GM12878 (cell line): ENCODE data around the gene DUSP8. TPM values are rescaled to one million over a fixed set of nuclear protein-coding genes. Genes with fewer than 3 reads are reported as not detected.

Experiments used
- ATAC-seq: fragments of 200-7000 bp; cut with Tn5 transposase; 3 replicates; pipeline ENCODE4 v1.9.1; 2020; ENCODE audit warnings: mild to moderate bottlenecking, moderate library complexity
- BruUV-seq: library from RNA; stranded (reverse); fragments of 400-500 nt; replicated peaks from 2 replicates; lab custom pipeline; 2021; lab: Mats Ljungman, UMichigan
- CTCF ChIA-PET: fragments of 300-600 bp; sonication (Branson Sonifier 250); formaldehyde crosslinking; extraction: SDS; loops from one replicate; lab custom pipeline; 2021; ENCODE audit warnings: inconsistent platforms; lab: Yijun Ruan, JAX
- POLR2A ChIA-PET: fragments of 350-600 bp; formaldehyde crosslinking; extraction: SDS; loops from one replicate; lab custom pipeline; 2021; ENCODE audit warnings: inconsistent platforms; lab: Charles Lee
- RAD21 ChIA-PET: fragments of 300-600 bp; sonication (Branson Sonifier 250); formaldehyde crosslinking; loops from one replicate; lab custom pipeline; 2023; ENCODE audit warnings: antibody characterized with exemption; ENCODE audit not compliant: unreplicated experiment; lab: Charles Lee
- SMC1A ChIA-PET: fragments of 300-600 bp; sonication (Branson Sonifier 250); formaldehyde crosslinking; loops from one replicate; lab custom pipeline; 2023; ENCODE audit not compliant: unreplicated experiment, uncharacterized antibody; lab: Charles Lee
- DNase-seq: peaks from one replicate; pipeline ENCODE4 v3.0.0-alpha.2; 2011; ENCODE audit warnings: low read depth, low spot score
- FAIRE-seq: peaks from 3 replicates; lab custom pipeline; 2011; peaks lifted over from hg19 to GRCh38; lab: Jason Lieb, UNC
- H2AFZ ChIP-seq: 2 replicates; pipeline ENCODE4 v1.6.0; 2011; ENCODE audit warnings: low read depth, low read length, control low read depth; ENCODE audit not compliant: control insufficient read depth
- H3K27ac ChIP-seq: 2 replicates; pipeline ENCODE4 v1.5.1; 2011; ENCODE audit warnings: control low read depth; ENCODE audit not compliant: control insufficient read depth, insufficient read depth
- H3K27me3 ChIP-seq, 2 experiments: replicated peaks in 1 of 2; 2 replicates each; pipeline versions ENCODE4 v1.6.0 to v1.6.1; 2011; ENCODE audit warnings: low read length in 1 of 2; ENCODE audit not compliant: control insufficient read depth in 2 of 2, insufficient read depth in 2 of 2
- H3K36me3 ChIP-seq, 2 experiments: 2 replicates each; pipeline ENCODE4 v1.5.1; 2011; ENCODE audit warnings: low read length in 1 of 2; ENCODE audit not compliant: control insufficient read depth in 2 of 2, insufficient read depth in 2 of 2
- H3K4me1 ChIP-seq: 2 replicates; pipeline ENCODE4 v1.6.1; 2011; ENCODE audit warnings: mild to moderate bottlenecking, low read length, moderate library complexity, mixed read lengths; ENCODE audit not compliant: control insufficient read depth, insufficient read depth
- H3K4me2 ChIP-seq: 2 replicates; pipeline ENCODE4 v1.6.0; 2011; ENCODE audit warnings: control low read depth; ENCODE audit not compliant: control insufficient read depth, insufficient read depth
- H3K4me3 ChIP-seq: fragments of 200-600 bp; sonication (generic); 2 replicates; pipeline ENCODE4 v1.5.1; 2016
- H3K79me2 ChIP-seq: 2 replicates; pipeline ENCODE4 v1.6.0; 2011; ENCODE audit warnings: low read length; ENCODE audit not compliant: control insufficient read depth, insufficient read depth
- H3K9ac ChIP-seq: 2 replicates; pipeline ENCODE4 v1.8.0; 2011; ENCODE audit warnings: low read length, control low read depth, mixed read lengths; ENCODE audit not compliant: control insufficient read depth, insufficient read depth
- H3K9me3 ChIP-seq: replicated peaks from 3 replicates; pipeline ENCODE4 v1.5.1; 2011; ENCODE audit warnings: mild to moderate bottlenecking, low read length; ENCODE audit not compliant: control insufficient read depth, insufficient read depth
- H4K20me1 ChIP-seq: 2 replicates; pipeline ENCODE4 v1.6.0; 2011; ENCODE audit not compliant: control insufficient read depth, insufficient read depth
- CTCF ChIP-seq, 3 experiments: IDR thresholded peaks in 2 of 3; conservative IDR thresholded peaks in 1 of 3; 2 replicates each; pipeline ENCODE4 v1.5.1; 2011; ENCODE audit warnings: low read depth in 3 of 3, low read length in 3 of 3, mild to moderate bottlenecking in 3 of 3, control low read depth in 2 of 3, moderate library complexity in 2 of 3, inconsistent platforms in 1 of 3, mixed read lengths in 1 of 3; ENCODE audit not compliant: control insufficient read depth in 2 of 3, insufficient read depth in 1 of 3; ENCODE audit errors: extremely low read depth in 1 of 3
- HDAC6 ChIP-seq: fragments of 200-600 bp; sonication (generic); IDR thresholded peaks from one replicate; pipeline ENCODE4 v1.8.0; 2017; ENCODE audit warnings: antibody characterized with exemption; ENCODE audit not compliant: unreplicated experiment
- PAX5 ChIP-seq: IDR thresholded peaks from 2 replicates; pipeline ENCODE4 v1.6.1; 2011; ENCODE audit warnings: low read depth, low read length, borderline replicate concordance
- WGBS: methylation state at CpG from one replicate; pipeline ENCODE4 v1.1.6; 2016; ENCODE audit warnings: low lambda C conversion rate; ENCODE audit not compliant: insufficient replicate concordance, insufficient coverage; ENCODE audit errors: missing lambda C conversion rate; 5-methylcytosine and 5-hydroxymethylcytosine counted together
- in situ Hi-C: fragments of 300-500 bp; cut with MboI; formaldehyde crosslinking; loops from 9 replicates; pipeline ENCODE4 v1.14.3; 2018; ENCODE audit warnings: mixed read lengths
- intact Hi-C: fragments of 100-400 bp; cut with micrococcal nuclease; formaldehyde crosslinking; loops from one replicate; pipeline ENCODE4 v1.14.2; 2022; ENCODE audit not compliant: unreplicated experiment
- polyA plus RNA-seq, 11 experiments: library from polyadenylated mRNA; depleted of rRNA in 4 of 11; unstranded in 6 of 11; stranded (reverse) in 5 of 11; fragments of >200 nt; fragmentation: Nextera tagmentation in 4 of 11; fragmentation: Illumina TruSeq in 1 of 11; extraction: Ambion mirVana in 4 of 11; extraction: Trizol in 1 of 11; gene quantifications; 1 replicate in 1 of 11; 2 replicates in 10 of 11; pipeline versions ENCODE4 v1.2.1 to v1.2.3, GENCODE V29; 2011 to 2016; ENCODE audit warnings: inconsistent platforms in 2 of 11, missing spikeins in 2 of 11, low read depth in 1 of 11
- total RNA-seq, 4 experiments: library from RNA; depleted of rRNA in 3 of 4; stranded (reverse); fragments of >200 nt in 3 of 4; fragmentation: Illumina TruSeq in 1 of 4; extraction: Trizol in 1 of 4; gene quantifications; 2 replicates each; pipeline versions ENCODE4 v1.2.1 to v1.2.3, GENCODE V29; 2013 to 2021

Gene DUSP8
- total and polyA plus RNA-seq, 10 of the 15 experiments (the other 5 are each of a cell fraction or from before 2014, with no cell fraction given), result 0.04 to 1.7 (median 0.26) TPM; not detected in 6

GRCh38 chr11:1549338-1550330 is 22.4 kb downstream of the DUSP8 start:
- Histone ChIP-seq H3K4me2 (no peak overlapping the region), H3K9ac (no peak overlapping the region), H4K20me1 (no peaks in the 10 kb centered on the region), H3K27me3 (peaks cover 0 to 4% of the 10 kb centered on the region in 2 experiments; a peak in 2 of 4 replicates), H3K9me3 (no peaks in the 10 kb centered on the region), H2AFZ (no peak overlapping the region), H3K4me3 (no peak overlapping the region), H3K79me2 (no peaks in the 10 kb centered on the region), H3K4me1 (no peaks in the 10 kb centered on the region), H3K27ac (no peak overlapping the region), H3K36me3 (no peaks in the 10 kb centered on the region)
- in situ Hi-C loops, result no loop called here
- ATAC-seq, result peak; percentile 58
- peak in 2 of 3 experiments; percentile 31; a peak in 3 of 6 replicates for TF ChIP-seq CTCF (IDR thresholded peaks at IDR 0.05 in 2 of 3, conservative IDR thresholded peaks at IDR 0.05 in 1 of 3; ENCODE audit: control insufficient read depth in 2 of 3, extremely low read depth in 1 of 3, insufficient read depth in 1 of 3, low read depth in 3 of 3, low read length in 3 of 3)
- TF ChIP-seq HDAC6, result no peak
- no peak for TF ChIP-seq PAX5
- no peak for FAIRE-seq
- intact Hi-C loops, result no loop called here
- ChIA-PET POLR2A (no interaction called here), RAD21 (no interaction called here), SMC1A (no interaction called here), CTCF (no interaction called here)
- DNase-seq, result no peak
- 50% methylated on average over 13 of the region's 13 CpGs for WGBS
- no TSS peak for BruUV-seq
